C4-2B (cell line): ENCODE data around the gene PARD3.

ENCODE experiments used
- ZFX ChIP-seq: fragments of 450-650 bp; IDR thresholded peaks from 2 replicates; pipeline ENCODE4 v1.6.1; 2017
- TF ChIP-seq, protein P1 (sequence below): fragments of 450-650 bp; conservative IDR thresholded peaks from 2 replicates; pipeline ENCODE4 v1.5.1; 2017; ENCODE audit warnings: mild to moderate bottlenecking

DNA sequence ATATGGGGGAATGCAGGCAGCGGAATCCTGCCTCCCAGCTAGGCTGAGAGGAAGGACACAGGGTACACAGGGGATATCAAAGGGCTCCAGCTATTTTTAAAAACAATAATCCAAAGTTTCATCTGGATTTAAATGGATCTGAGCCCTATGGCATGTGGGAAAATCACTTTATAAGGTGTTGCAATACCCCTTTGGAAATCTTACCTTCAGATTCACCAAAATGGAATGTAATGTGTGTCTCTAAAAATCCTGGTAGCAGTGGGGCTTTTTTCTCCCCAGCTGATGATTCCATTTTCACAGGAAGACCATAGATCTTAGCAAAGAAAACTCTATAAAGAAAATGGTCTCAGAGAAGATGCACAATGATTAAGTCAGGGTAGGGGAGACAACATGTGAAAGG, 722.2 kb downstream of the PARD3 start:
- TF ChIP-seq, protein P1, sequence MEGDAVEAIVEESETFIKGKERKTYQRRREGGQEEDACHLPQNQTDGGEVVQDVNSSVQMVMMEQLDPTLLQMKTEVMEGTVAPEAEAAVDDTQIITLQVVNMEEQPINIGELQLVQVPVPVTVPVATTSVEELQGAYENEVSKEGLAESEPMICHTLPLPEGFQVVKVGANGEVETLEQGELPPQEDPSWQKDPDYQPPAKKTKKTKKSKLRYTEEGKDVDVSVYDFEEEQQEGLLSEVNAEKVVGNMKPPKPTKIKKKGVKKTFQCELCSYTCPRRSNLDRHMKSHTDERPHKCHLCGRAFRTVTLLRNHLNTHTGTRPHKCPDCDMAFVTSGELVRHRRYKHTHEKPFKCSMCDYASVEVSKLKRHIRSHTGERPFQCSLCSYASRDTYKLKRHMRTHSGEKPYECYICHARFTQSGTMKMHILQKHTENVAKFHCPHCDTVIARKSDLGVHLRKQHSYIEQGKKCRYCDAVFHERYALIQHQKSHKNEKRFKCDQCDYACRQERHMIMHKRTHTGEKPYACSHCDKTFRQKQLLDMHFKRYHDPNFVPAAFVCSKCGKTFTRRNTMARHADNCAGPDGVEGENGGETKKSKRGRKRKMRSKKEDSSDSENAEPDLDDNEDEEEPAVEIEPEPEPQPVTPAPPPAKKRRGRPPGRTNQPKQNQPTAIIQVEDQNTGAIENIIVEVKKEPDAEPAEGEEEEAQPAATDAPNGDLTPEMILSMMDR, result no peak
- no peak for TF ChIP-seq ZFX
